SK-N-SH treated with all-trans-retinoic acid at 6 μM for 48 hours (cell line): ENCODE results near the gene UBB.

ENCODE experiments used
- ARNTL ChIP-seq: fragments of 450-650 bp; formaldehyde crosslinking; IDR thresholded peaks from 2 replicates; pipeline ENCODE4 v1.5.0; 2020; ENCODE audit warnings: low read depth, mild to moderate bottlenecking, moderate library complexity, borderline replicate concordance
- GLIS3 ChIP-seq: fragments of 250-450 bp; sonication (Bioruptor Pico); IDR thresholded peaks from 2 replicates; pipeline ENCODE4 v1.5.0; 2020; ENCODE audit warnings: mild to moderate bottlenecking, moderate library complexity
- TCF4 ChIP-seq: fragments of 250-450 bp; sonication (Bioruptor Pico); IDR thresholded peaks from 2 replicates; pipeline ENCODE4 v1.8.0; 2021; ENCODE audit warnings: mild to moderate bottlenecking, moderate library complexity, borderline replicate concordance
- TF ChIP-seq, protein P1 (sequence below): fragments of 250-450 bp; sonication (Bioruptor Pico); IDR thresholded peaks from 2 replicates; pipeline ENCODE4 v1.8.0; 2020; ENCODE audit warnings: mild to moderate bottlenecking, moderate library complexity, borderline replicate concordance
- TF ChIP-seq, protein P2 (sequence below): fragments of 250-450 bp; sonication (Bioruptor Pico); IDR thresholded peaks from 2 replicates; pipeline ENCODE4 v1.5.0; 2020; ENCODE audit warnings: mild to moderate bottlenecking, moderate library complexity
- TF ChIP-seq, protein P3 (sequence below): fragments of 250-450 bp; sonication (Bioruptor Pico); IDR thresholded peaks from 2 replicates; pipeline ENCODE4 v1.8.0; 2021; ENCODE audit warnings: low read depth, mild to moderate bottlenecking, moderate library complexity, borderline replicate concordance

DNA sequence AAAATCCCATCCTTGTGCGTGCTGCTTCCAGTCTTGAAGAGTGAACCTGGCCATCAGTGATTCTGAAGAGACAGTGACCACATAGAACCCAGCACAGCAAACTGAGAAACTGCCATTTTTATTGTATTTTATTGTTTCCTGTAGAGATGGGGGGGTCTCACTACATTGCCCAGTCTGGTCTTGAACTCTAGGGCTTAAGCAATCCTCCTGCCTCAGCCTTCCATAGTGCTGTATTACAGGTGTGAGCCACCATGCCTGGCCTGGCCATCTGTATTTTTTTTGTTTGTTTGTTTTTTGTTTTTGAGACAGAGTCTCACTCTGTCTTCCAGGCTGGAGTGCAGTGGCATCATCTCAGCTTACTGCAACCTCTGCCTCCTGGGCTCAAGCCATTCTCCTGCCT is 41.5 kb upstream of the UBB start:
- no peak for TF ChIP-seq ARNTL (CRISPR knock-in tag)
- TF ChIP-seq, protein P1, sequence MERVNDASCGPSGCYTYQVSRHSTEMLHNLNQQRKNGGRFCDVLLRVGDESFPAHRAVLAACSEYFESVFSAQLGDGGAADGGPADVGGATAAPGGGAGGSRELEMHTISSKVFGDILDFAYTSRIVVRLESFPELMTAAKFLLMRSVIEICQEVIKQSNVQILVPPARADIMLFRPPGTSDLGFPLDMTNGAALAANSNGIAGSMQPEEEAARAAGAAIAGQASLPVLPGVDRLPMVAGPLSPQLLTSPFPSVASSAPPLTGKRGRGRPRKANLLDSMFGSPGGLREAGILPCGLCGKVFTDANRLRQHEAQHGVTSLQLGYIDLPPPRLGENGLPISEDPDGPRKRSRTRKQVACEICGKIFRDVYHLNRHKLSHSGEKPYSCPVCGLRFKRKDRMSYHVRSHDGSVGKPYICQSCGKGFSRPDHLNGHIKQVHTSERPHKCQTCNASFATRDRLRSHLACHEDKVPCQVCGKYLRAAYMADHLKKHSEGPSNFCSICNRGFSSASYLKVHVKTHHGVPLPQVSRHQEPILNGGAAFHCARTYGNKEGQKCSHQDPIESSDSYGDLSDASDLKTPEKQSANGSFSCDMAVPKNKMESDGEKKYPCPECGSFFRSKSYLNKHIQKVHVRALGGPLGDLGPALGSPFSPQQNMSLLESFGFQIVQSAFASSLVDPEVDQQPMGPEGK (CRISPR knock-in tag) = no peak
- TF ChIP-seq GLIS3 (CRISPR knock-in tag) = no peak
- no peak for TF ChIP-seq TCF4 (CRISPR knock-in tag)
- TF ChIP-seq, protein P2, sequence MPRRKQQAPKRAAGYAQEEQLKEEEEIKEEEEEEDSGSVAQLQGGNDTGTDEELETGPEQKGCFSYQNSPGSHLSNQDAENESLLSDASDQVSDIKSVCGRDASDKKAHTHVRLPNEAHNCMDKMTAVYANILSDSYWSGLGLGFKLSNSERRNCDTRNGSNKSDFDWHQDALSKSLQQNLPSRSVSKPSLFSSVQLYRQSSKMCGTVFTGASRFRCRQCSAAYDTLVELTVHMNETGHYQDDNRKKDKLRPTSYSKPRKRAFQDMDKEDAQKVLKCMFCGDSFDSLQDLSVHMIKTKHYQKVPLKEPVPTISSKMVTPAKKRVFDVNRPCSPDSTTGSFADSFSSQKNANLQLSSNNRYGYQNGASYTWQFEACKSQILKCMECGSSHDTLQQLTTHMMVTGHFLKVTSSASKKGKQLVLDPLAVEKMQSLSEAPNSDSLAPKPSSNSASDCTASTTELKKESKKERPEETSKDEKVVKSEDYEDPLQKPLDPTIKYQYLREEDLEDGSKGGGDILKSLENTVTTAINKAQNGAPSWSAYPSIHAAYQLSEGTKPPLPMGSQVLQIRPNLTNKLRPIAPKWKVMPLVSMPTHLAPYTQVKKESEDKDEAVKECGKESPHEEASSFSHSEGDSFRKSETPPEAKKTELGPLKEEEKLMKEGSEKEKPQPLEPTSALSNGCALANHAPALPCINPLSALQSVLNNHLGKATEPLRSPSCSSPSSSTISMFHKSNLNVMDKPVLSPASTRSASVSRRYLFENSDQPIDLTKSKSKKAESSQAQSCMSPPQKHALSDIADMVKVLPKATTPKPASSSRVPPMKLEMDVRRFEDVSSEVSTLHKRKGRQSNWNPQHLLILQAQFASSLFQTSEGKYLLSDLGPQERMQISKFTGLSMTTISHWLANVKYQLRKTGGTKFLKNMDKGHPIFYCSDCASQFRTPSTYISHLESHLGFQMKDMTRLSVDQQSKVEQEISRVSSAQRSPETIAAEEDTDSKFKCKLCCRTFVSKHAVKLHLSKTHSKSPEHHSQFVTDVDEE = no peak
- TF ChIP-seq, protein P3, sequence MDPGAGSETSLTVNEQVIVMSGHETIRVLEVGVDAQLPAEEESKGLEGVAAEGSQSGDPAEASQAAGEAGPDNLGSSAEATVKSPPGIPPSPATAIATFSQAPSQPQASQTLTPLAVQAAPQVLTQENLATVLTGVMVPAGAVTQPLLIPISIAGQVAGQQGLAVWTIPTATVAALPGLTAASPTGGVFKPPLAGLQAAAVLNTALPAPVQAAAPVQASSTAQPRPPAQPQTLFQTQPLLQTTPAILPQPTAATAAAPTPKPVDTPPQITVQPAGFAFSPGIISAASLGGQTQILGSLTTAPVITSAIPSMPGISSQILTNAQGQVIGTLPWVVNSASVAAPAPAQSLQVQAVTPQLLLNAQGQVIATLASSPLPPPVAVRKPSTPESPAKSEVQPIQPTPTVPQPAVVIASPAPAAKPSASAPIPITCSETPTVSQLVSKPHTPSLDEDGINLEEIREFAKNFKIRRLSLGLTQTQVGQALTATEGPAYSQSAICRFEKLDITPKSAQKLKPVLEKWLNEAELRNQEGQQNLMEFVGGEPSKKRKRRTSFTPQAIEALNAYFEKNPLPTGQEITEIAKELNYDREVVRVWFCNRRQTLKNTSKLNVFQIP (CRISPR knock-in tag) = no peak
